ENCODE data around the gene FAM83C.

The FAM83C gene

DNA sequence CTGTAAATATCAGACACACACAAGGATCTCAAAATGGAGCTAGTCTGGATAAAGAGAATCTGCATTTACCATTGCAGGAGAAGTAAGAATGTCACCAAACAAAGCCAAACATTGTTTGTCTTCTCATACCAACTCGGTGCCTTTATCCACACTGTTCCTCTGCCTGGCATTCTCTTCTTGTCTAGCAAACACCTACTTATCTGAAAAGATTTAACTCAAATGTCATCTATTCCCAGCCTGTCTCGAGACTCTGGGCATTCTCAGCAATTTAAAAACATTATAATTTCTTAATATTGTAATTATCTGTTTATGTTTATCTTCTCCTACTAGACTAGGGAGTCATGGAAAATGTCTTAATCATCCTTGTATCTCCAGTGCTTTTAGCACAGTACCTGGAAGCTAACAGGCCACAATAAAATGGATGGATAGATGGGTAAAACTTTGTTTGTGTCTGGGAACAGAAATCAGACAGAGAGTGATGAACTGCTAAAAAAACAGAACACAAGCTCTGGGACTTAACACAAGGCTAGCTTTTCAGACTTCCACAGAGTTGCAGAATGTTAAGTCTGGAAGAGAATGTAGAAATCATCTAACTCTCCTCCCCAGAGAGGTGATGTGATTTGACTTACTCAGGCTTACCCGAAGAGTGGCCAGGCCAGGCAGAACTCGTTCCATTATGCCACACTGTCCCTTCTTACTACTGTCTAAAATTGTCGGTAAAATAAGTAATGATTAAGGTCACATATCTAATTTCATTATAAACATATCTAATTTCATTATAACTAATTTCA, 42.3 kb upstream of the FAM83C start:
- no peak for DNase-seq (ENCODE audit: extremely low spot score)
- CTCF ChIA-PET: interaction anchor here (0.6 to 1.0 kb wide), 2 partner anchors 32 to 114 kb away, joined by 3 to 4 read pairs; no protein-coding TSS in a partner anchor
- TF ChIP-seq SUZ12 (IDR thresholded peaks at IDR 0.05) (no peak), ELF4 (IDR thresholded peaks at IDR 0.05) (no peak), ARNT (IDR thresholded peaks at IDR 0.05) (no peak)
- POLR2A ChIA-PET: no interaction called here

DNA sequence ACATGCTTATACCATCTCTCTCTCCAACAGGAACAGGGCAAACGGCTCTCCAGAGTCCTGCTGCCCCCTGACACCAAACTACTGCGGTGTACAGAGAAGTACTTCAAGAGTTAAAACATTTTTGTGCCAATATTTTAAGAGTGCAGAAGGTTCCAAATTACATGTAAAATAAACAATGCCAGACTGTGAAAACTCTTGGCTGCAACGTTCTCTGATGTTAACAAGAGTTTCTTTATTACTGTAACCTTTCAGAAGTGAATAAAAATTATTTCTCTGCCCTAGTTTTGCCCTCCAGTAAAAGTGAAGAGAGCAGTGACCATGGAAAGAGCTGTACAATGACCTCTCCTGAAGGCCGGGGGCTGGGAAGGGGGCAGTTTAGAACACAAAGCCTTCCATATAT, 41.4 kb upstream of the FAM83C start:
- ChIA-PET POLR2A (no interaction called here), CTCF (interaction anchor here (1.0 kb wide), 1 partner anchor 32 kb away, joined by 3 read pairs; no protein-coding TSS in a partner anchor)
- no peak for DNase-seq (ENCODE audit: extremely low spot score)
- TF ChIP-seq ZNF384 (IDR thresholded peaks at IDR 0.05) (no peak), NFRKB (IDR thresholded peaks at IDR 0.05) (no peak), L3MBTL2 (conservative IDR thresholded peaks at IDR 0.05) (no peak), ELF4 (IDR thresholded peaks at IDR 0.05) (no peak), CTBP1 (IDR thresholded peaks at IDR 0.05; ENCODE audit: borderline replicate concordance) (no peak), SP1 (IDR thresholded peaks at IDR 0.05) (no peak), ARNT (IDR thresholded peaks at IDR 0.05) (no peak), HDGF (IDR thresholded peaks at IDR 0.05; ENCODE audit: borderline replicate concordance) (no peak), LEF1 (IDR thresholded peaks at IDR 0.05; ENCODE audit: borderline replicate concordance) (no peak), SUZ12 (IDR thresholded peaks at IDR 0.05) (no peak), FOXA1 (IDR thresholded peaks at IDR 0.05) (no peak), PKNOX1 (IDR thresholded peaks at IDR 0.05) (no peak), BHLHE40 (IDR thresholded peaks at IDR 0.05; ENCODE audit: borderline replicate concordance) (no peak), TARDBP (IDR thresholded peaks at IDR 0.05) (no peak), FOXM1 (IDR thresholded peaks at IDR 0.05; ENCODE audit: borderline replicate concordance) (no peak), FOXK2 (IDR thresholded peaks at IDR 0.05) (no peak)

- ChIA-PET CTCF (no interaction called here), POLR2A (no interaction called here)
- TF ChIP-seq ELF4 (IDR thresholded peaks at IDR 0.05): no peak
- TF ChIP-seq FOXK2 (IDR thresholded peaks at IDR 0.05): no peak
- no peak for TF ChIP-seq CTBP1 (IDR thresholded peaks at IDR 0.05; ENCODE audit: borderline replicate concordance)
- no peak for TF ChIP-seq ZNF384 (IDR thresholded peaks at IDR 0.05)
- TF ChIP-seq SP1 (IDR thresholded peaks at IDR 0.05): no peak
- TF ChIP-seq PKNOX1 (IDR thresholded peaks at IDR 0.05): no peak
- no peak for TF ChIP-seq FOXM1 (IDR thresholded peaks at IDR 0.05; ENCODE audit: borderline replicate concordance)
- no peak for TF ChIP-seq ARNT (IDR thresholded peaks at IDR 0.05)
- TF ChIP-seq TARDBP (IDR thresholded peaks at IDR 0.05): no peak
- no peak for TF ChIP-seq BHLHE40 (IDR thresholded peaks at IDR 0.05; ENCODE audit: borderline replicate concordance)
- TF ChIP-seq SUZ12 (IDR thresholded peaks at IDR 0.05): no peak
- no peak for TF ChIP-seq HDGF (IDR thresholded peaks at IDR 0.05; ENCODE audit: borderline replicate concordance)
- no peak for TF ChIP-seq FOXA1 (IDR thresholded peaks at IDR 0.05)
- TF ChIP-seq NFRKB (IDR thresholded peaks at IDR 0.05): no peak
- no peak for TF ChIP-seq LEF1 (IDR thresholded peaks at IDR 0.05; ENCODE audit: borderline replicate concordance)
- no peak for TF ChIP-seq L3MBTL2 (conservative IDR thresholded peaks at IDR 0.05)
- DNase-seq (ENCODE audit: extremely low spot score): no peak
Measured at GRCh38 chr20:35332540-35333200, 40.4 kb upstream of the FAM83C start.

GRCh38 chr20:35329435-35330139, 37.4 kb upstream of the FAM83C start:
- no peak for TF ChIP-seq SP1 (IDR thresholded peaks at IDR 0.05)
- no peak for TF ChIP-seq BHLHE40 (IDR thresholded peaks at IDR 0.05; ENCODE audit: borderline replicate concordance)
- TF ChIP-seq CTBP1 (IDR thresholded peaks at IDR 0.05; ENCODE audit: borderline replicate concordance): no peak
- TF ChIP-seq NFRKB (IDR thresholded peaks at IDR 0.05): no peak
- no peak for TF ChIP-seq SUZ12 (IDR thresholded peaks at IDR 0.05)
- no peak for TF ChIP-seq TARDBP (IDR thresholded peaks at IDR 0.05)
- no peak for TF ChIP-seq FOXK2 (IDR thresholded peaks at IDR 0.05)
- TF ChIP-seq ARNT (IDR thresholded peaks at IDR 0.05): no peak
- CTCF ChIA-PET: interaction anchor here (0.5 to 3.4 kb wide), 10 partner anchors 10 to 207 kb away, joined by 3 to 36 read pairs (median 4); no protein-coding TSS in a partner anchor
- DNase-seq (ENCODE audit: extremely low spot score): peak; percentile 71
- POLR2A ChIA-PET: interaction anchor here (0.6 to 1.3 kb wide), 3 partner anchors 11 to 125 kb away, joined by 3 to 6 read pairs (median 3); no protein-coding TSS in a partner anchor

DNA sequence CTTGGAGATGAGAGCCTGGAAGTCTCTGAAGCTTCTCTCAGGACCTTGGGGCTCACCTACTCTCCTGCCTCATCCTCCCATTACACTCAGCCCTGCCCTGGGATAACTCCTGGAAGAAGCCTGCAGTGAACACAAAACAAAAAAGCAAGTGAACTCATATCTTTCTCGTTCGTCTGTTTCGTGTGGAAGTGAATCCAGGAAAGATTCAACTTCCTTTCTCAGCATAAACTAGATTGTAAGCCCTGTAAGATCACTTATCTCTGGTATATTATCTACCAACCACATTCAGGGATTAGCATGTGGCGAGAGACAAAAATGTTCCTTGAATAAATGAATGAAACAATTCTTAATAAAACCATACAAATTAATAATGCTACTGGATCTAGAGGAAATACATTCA, 36.5 kb upstream of the FAM83C start:
- DNase-seq (ENCODE audit: extremely low spot score): no peak
- POLR2A ChIA-PET: interaction anchor here (0.6 to 1.3 kb wide), 2 partner anchors 10 to 25 kb away, joined by 3 to 6 read pairs; no protein-coding TSS in a partner anchor
- TF ChIP-seq ZNF384 (IDR thresholded peaks at IDR 0.05) (no peak), FOXA1 (IDR thresholded peaks at IDR 0.05) (no peak)
- CTCF ChIA-PET: interaction anchor here (0.7 to 3.4 kb wide), 7 partner anchors 9 to 478 kb away, joined by 3 to 36 read pairs (median 4); no protein-coding TSS in a partner anchor

GRCh38 chr20:35328095-35328685, 36.0 kb upstream of the FAM83C start:
- TF ChIP-seq LEF1 (IDR thresholded peaks at IDR 0.05; ENCODE audit: borderline replicate concordance): no peak
- TF ChIP-seq BHLHE40 (IDR thresholded peaks at IDR 0.05; ENCODE audit: borderline replicate concordance): no peak
- no peak for TF ChIP-seq SUZ12 (IDR thresholded peaks at IDR 0.05)
- TF ChIP-seq ELF4 (IDR thresholded peaks at IDR 0.05): no peak
- TF ChIP-seq HDGF (IDR thresholded peaks at IDR 0.05; ENCODE audit: borderline replicate concordance): no peak
- TF ChIP-seq ZNF384 (IDR thresholded peaks at IDR 0.05): no peak
- TF ChIP-seq NFRKB (IDR thresholded peaks at IDR 0.05): no peak
- no peak for TF ChIP-seq L3MBTL2 (conservative IDR thresholded peaks at IDR 0.05)
- no peak for TF ChIP-seq ARNT (IDR thresholded peaks at IDR 0.05)
- TF ChIP-seq FOXK2 (IDR thresholded peaks at IDR 0.05): no peak
- no peak for TF ChIP-seq TARDBP (IDR thresholded peaks at IDR 0.05)
- ChIA-PET POLR2A (no interaction called here), CTCF (interaction anchor here (0.7 to 1.9 kb wide), 2 partner anchors 23 to 478 kb away, joined by 3 to 36 read pairs; no protein-coding TSS in a partner anchor)
- DNase-seq (ENCODE audit: extremely low spot score): no peak

All from HEK293T (cell line).